IMR-90 (cell line): ENCODE data around the gene FOXO1. TPM values are rescaled to one million over a fixed set of nuclear protein-coding genes. Genes with fewer than 3 reads are reported as not detected.

Experiments used
- ATAC-seq: fragments of 200-7000 bp; cut with Tn5 transposase; 2 replicates; pipeline ENCODE4 v1.9.1; 2020; ENCODE audit warnings: low read depth, mild to moderate bottlenecking, moderate library complexity
- BruUV-seq: library from RNA; stranded (reverse); fragments of 400-500 nt; replicated peaks from 2 replicates; lab custom pipeline; 2021; lab: Mats Ljungman, UMichigan
- CTCF ChIA-PET: fragments of 300-600 bp; formaldehyde crosslinking; extraction: SDS; loops from one replicate; lab custom pipeline; 2021; ENCODE audit warnings: antibody characterized with exemption; lab: Yijun Ruan, JAX
- POLR2A ChIA-PET: fragments of 300-600 bp; sonication (Branson Sonifier 250); formaldehyde crosslinking; loops from one replicate; lab custom pipeline; 2022; ENCODE audit warnings: antibody characterized with exemption; ENCODE audit not compliant: unreplicated experiment; lab: Charles Lee
- DNase-seq: peaks from one replicate; pipeline ENCODE4 v3.0.0; 2013
- H2AFZ ChIP-seq: replicated peaks from 2 replicates; pipeline ENCODE3; 2013; ENCODE audit warnings: low read length, mild to moderate bottlenecking; ENCODE audit not compliant: poor library complexity
- H2AK5ac ChIP-seq: 2 replicates; pipeline ENCODE4 v1.6.1; 2013; ENCODE audit warnings: low read depth, low read length, inconsistent platforms
- H2AK9ac ChIP-seq: replicated peaks from 2 replicates; pipeline ENCODE3; 2013; ENCODE audit warnings: mild to moderate bottlenecking, low read depth, low read length, moderate library complexity; ENCODE audit not compliant: poor library complexity
- H2BK120ac ChIP-seq: 2 replicates; pipeline ENCODE4 v1.6.1; 2013; ENCODE audit warnings: low read depth, low read length, inconsistent platforms
- H2BK15ac ChIP-seq: 3 replicates; pipeline ENCODE4 v1.6.1; 2013; ENCODE audit warnings: low read depth, low read length, inconsistent platforms
- H2BK20ac ChIP-seq: 2 replicates; pipeline ENCODE4 v1.6.1; 2013; ENCODE audit warnings: low read depth, mild to moderate bottlenecking, inconsistent platforms, low read length, moderate library complexity
- H2BK5ac ChIP-seq: 2 replicates; pipeline ENCODE4 v1.6.1; 2013; ENCODE audit warnings: mild to moderate bottlenecking, low read depth, low read length, inconsistent platforms; ENCODE audit not compliant: poor library complexity, severe bottlenecking
- H3K14ac ChIP-seq: replicated peaks from 2 replicates; pipeline ENCODE4 v1.6.1; 2013; ENCODE audit warnings: low read depth, low read length, inconsistent platforms
- H3K18ac ChIP-seq: 2 replicates; pipeline ENCODE4 v1.6.1; 2013; ENCODE audit warnings: low read depth, low read length, control low read depth
- H3K23ac ChIP-seq: 2 replicates; pipeline ENCODE4 v1.6.1; 2013; ENCODE audit warnings: low read depth, low read length, inconsistent platforms
- H3K27ac ChIP-seq: 2 replicates; pipeline ENCODE4 v1.5.1; 2013; ENCODE audit warnings: mild to moderate bottlenecking, control low read depth, low read length; ENCODE audit not compliant: insufficient read depth
- H3K27me3 ChIP-seq: 2 replicates; pipeline ENCODE4 v1.6.1; 2013; ENCODE audit warnings: low read length; ENCODE audit not compliant: control insufficient read depth, insufficient read depth
- H3K36me3 ChIP-seq: 2 replicates; pipeline ENCODE4 v1.6.1; 2013; ENCODE audit warnings: low read length, mixed read lengths; ENCODE audit not compliant: control insufficient read depth, insufficient read depth
- H3K4ac ChIP-seq: 2 replicates; pipeline ENCODE4 v1.6.1; 2013; ENCODE audit warnings: low read depth, low read length, inconsistent platforms
- H3K4me1 ChIP-seq: 2 replicates; pipeline ENCODE4 v1.6.1; 2013; ENCODE audit warnings: low read length, mixed read lengths; ENCODE audit not compliant: control insufficient read depth, insufficient read depth
- H3K4me2 ChIP-seq: 2 replicates; pipeline ENCODE4 v1.6.1; 2013; ENCODE audit warnings: low read depth, mild to moderate bottlenecking, control low read depth, low read length, moderate library complexity
- H3K4me3 ChIP-seq: 2 replicates; pipeline ENCODE4 v1.5.1; 2013; ENCODE audit warnings: low read depth, mild to moderate bottlenecking, control low read depth, low read length, moderate library complexity; ENCODE audit not compliant: insufficient read depth
- H3K56ac ChIP-seq: 2 replicates; pipeline ENCODE4 v1.6.1; 2013; ENCODE audit warnings: low read length, inconsistent platforms; ENCODE audit not compliant: insufficient read depth; ENCODE audit errors: extremely low read depth
- H3K79me1 ChIP-seq, 2 experiments: 2 replicates each; pipeline ENCODE4 v1.6.1; 2013; ENCODE audit warnings: low read length in 2 of 2, inconsistent platforms in 1 of 2, low read depth in 1 of 2
- H3K9ac ChIP-seq: 2 replicates; pipeline ENCODE4 v1.6.1; 2013; ENCODE audit warnings: low read depth, low read length, control low read depth
- H3K9me1 ChIP-seq: 2 replicates; pipeline ENCODE4 v1.6.1; 2013; ENCODE audit warnings: low read length, inconsistent platforms; ENCODE audit not compliant: insufficient read depth
- H3K9me3 ChIP-seq: 2 replicates; pipeline ENCODE4 v1.6.1; 2013; ENCODE audit warnings: low read length; ENCODE audit not compliant: control insufficient read depth, insufficient read depth
- H4K20me1 ChIP-seq: 2 replicates; pipeline ENCODE4 v1.6.1; 2013; ENCODE audit warnings: low read length, inconsistent platforms; ENCODE audit not compliant: insufficient read depth
- H4K5ac ChIP-seq: 2 replicates; pipeline ENCODE4 v1.6.1; 2013; ENCODE audit warnings: mild to moderate bottlenecking, low read depth, low read length, control low read depth
- H4K8ac ChIP-seq, 2 experiments: 2 replicates each; pipeline ENCODE4 v1.6.1; 2013; ENCODE audit warnings: low read depth in 2 of 2, low read length in 2 of 2, control low read depth in 1 of 2, inconsistent platforms in 1 of 2
- H4K91ac ChIP-seq: 2 replicates; pipeline ENCODE4 v1.6.1; 2013; ENCODE audit warnings: low read depth, low read length, inconsistent platforms; ENCODE audit not compliant: insufficient read depth
- BHLHE40 ChIP-seq: fragments of 150-350 bp; IDR thresholded peaks from 2 replicates; pipeline ENCODE4 v1.6.1; 2016; ENCODE audit warnings: mild to moderate bottlenecking, low read depth, low read length
- ELK1 ChIP-seq: fragments of 150-350 bp; IDR thresholded peaks from 2 replicates; pipeline ENCODE4 v1.6.1; 2016; ENCODE audit warnings: low read depth, mild to moderate bottlenecking, low read length, moderate library complexity, borderline replicate concordance
- WGBS, 2 experiments: methylation state at CpG; one replicate each; pipeline versions ENCODE4 v1.1.5 to v1.1.7; 2013; ENCODE audit warnings: missing lambda C conversion rate in 2 of 2; ENCODE audit not compliant: insufficient read length in 1 of 2; ENCODE audit errors: extremely low coverage in 2 of 2; 5-methylcytosine and 5-hydroxymethylcytosine counted together
- dilution Hi-C: fragments of 300-500 bp; cut with HindIII; formaldehyde crosslinking; loops from one replicate; pipeline ENCODE4 v1.14.3; 2018; ENCODE audit warnings: low sequenced_read_pairs; ENCODE audit not compliant: unreplicated experiment
- in situ Hi-C: fragments of 300-500 bp; cut with MboI; formaldehyde crosslinking; loops from 3 replicates; pipeline ENCODE4 v1.14.3; 2019; ENCODE audit warnings: low sequenced_read_pairs, inconsistent platforms, mixed read lengths
- intact Hi-C: fragments of 100-400 bp; cut with micrococcal nuclease; formaldehyde crosslinking; loops from 2 replicates; pipeline ENCODE4 v1.10.0; 2022
- polyA plus RNA-seq, 3 experiments: library from polyadenylated mRNA; depleted of rRNA; stranded (reverse); fragments of >200 nt; gene quantifications; 2 replicates each; pipeline ENCODE4 v1.2.3, GENCODE V29; 2012; ENCODE audit warnings: low replicate concordance in 1 of 3
- total RNA-seq: library from RNA; depleted of rRNA; stranded (reverse); fragments of >200 nt; gene quantifications from 2 replicates; pipeline ENCODE4 v1.2.3, GENCODE V29; 2012

Gene FOXO1
- total and polyA plus RNA-seq, 2 of the 4 experiments (the other 2 are of a cell fraction): 0.12 to 0.18 TPM

DNA sequence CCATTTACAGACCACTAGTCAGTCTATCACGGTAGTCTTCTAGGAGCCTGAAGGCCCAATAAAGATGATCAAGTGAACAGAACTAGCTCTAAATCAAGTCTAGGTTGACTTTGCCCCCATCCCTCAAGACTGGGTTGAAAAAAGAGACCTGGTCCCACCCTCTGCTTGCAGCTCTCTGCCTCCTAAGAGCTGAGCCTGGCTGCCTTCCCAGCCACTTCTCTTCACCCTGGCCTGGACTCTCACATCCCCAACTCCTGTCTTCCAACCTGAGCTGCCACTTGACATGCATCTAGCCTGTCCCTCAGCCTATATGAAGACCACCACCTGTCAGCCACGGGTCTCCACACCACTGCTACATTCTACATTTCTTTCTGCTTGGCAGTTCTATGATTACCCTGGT lies 99.6 kb downstream of the FOXO1 start:
- Histone ChIP-seq H3K14ac (no peak overlapping the region), H4K91ac (no peak overlapping the region), H3K4me3 (no peak overlapping the region), H2BK20ac (no peak overlapping the region), H3K27me3 (peaks cover 2% of the 10 kb centered on the region), H3K36me3 (no peaks in the 10 kb centered on the region), H3K27ac (no peak overlapping the region), H2AFZ (no peak overlapping the region), H3K4me1 (no peaks in the 10 kb centered on the region), H2AK5ac (no peak overlapping the region), H3K4me2 (no peak overlapping the region), H3K79me1 (no peaks in the 10 kb centered on the region), H4K8ac (no peak overlapping the region), H2BK120ac (no peak overlapping the region), H4K5ac (no peak overlapping the region), H3K9ac (no peak overlapping the region), H4K20me1 (no peaks in the 10 kb centered on the region), H3K9me3 (no peaks in the 10 kb centered on the region), H2BK5ac (no peak overlapping the region), H3K18ac (no peak overlapping the region), H3K23ac (no peak overlapping the region), H2BK15ac (no peak overlapping the region), H2AK9ac (no peak overlapping the region), H3K56ac (no peak overlapping the region), H3K9me1 (no peaks in the 10 kb centered on the region), H3K4ac (no peak overlapping the region)
- ChIA-PET POLR2A (no interaction called here), CTCF (no interaction called here)
- intact Hi-C loops: no loop called here
- dilution Hi-C loops: no loop called here
- in situ Hi-C loops: no loop called here
- no TSS peak for BruUV-seq
- no peak for TF ChIP-seq BHLHE40
- TF ChIP-seq ELK1: no peak
- no peak for DNase-seq
- no CpG with 5 or more reads among the region's 2 CpGs for WGBS, 2 experiments
- ATAC-seq: no peak
